ENCODE results near the gene EHMT1. TPM values are rescaled to one million over a fixed set of nuclear protein-coding genes. Genes with fewer than 3 reads are reported as not detected.

EHMT1 gene
- total RNA-seq, 2 experiments from 2014 or later, result 145 to 295 TPM

- no peak overlapping the region for H3K4me3 ChIP-seq (ENCODE audit: low read depth, low read length, poor library complexity, severe bottlenecking)
- intact Hi-C loops (cut with micrococcal nuclease; ENCODE audit: unreplicated experiment), result no loop called here
- no peaks in the 10 kb centered on the region for H3K4me1 ChIP-seq (ENCODE audit: insufficient read depth, low read length, poor library complexity, severe bottlenecking)
- peaks cover 97% of the 10 kb centered on the region for H3K36me3 ChIP-seq (ENCODE audit: insufficient read depth, low read length)
- TF ChIP-seq EZH2phosphoT487 (IDR thresholded peaks at IDR 0.05; ENCODE audit: borderline replicate concordance, low read depth, low read length), result no peak
- no peak for TF ChIP-seq CTCF (conservative IDR thresholded peaks at IDR 0.05; ENCODE audit: low read length)
- no peak for DNase-seq (ENCODE audit: low spot score)
- H3K9me2 ChIP-seq (ENCODE audit: insufficient read depth, low read length), result no peaks in the 10 kb centered on the region
- no peaks in the 10 kb centered on the region for H4K20me1 ChIP-seq (ENCODE audit: insufficient read depth, low read length)
- H3K79me2 ChIP-seq (ENCODE audit: insufficient read depth, low read depth, low read length), result no peaks in the 10 kb centered on the region
- no peaks in the 10 kb centered on the region for H3K9me3 ChIP-seq (ENCODE audit: low read length)
- H3K4me2 ChIP-seq (ENCODE audit: low read length), result no peak overlapping the region
- no peak overlapping the region for H2AFZ ChIP-seq (ENCODE audit: low read length)
- CTCF ChIA-PET (ENCODE audit: unreplicated experiment), result no interaction called here
- BruUV-seq (replicated peaks), result no TSS peak
- POLR2A ChIA-PET, result no interaction called here
- no peak overlapping the region for H3K27ac ChIP-seq (ENCODE audit: low read depth, low read length, poor library complexity, severe bottlenecking)
Observed at GRCh38 chr9:137832830-137833590, 214.2 kb downstream of the EHMT1 start.

- H3K27ac ChIP-seq (ENCODE audit: low read depth, low read length, poor library complexity, severe bottlenecking), result no peak overlapping the region
- no peaks in the 10 kb centered on the region for H3K9me3 ChIP-seq (ENCODE audit: low read length)
- POLR2A ChIA-PET, result no interaction called here
- BruUV-seq (replicated peaks), result no TSS peak
- CTCF ChIA-PET (ENCODE audit: unreplicated experiment), result no interaction called here
- H2AFZ ChIP-seq (ENCODE audit: low read length), result no peak overlapping the region
- no peak overlapping the region for H3K4me2 ChIP-seq (ENCODE audit: low read length)
- TF ChIP-seq EZH2phosphoT487 (IDR thresholded peaks at IDR 0.05; ENCODE audit: borderline replicate concordance, low read depth, low read length) (no peak), CTCF (conservative IDR thresholded peaks at IDR 0.05; ENCODE audit: low read length) (no peak)
- no peak for DNase-seq (ENCODE audit: low spot score)
- H3K79me2 ChIP-seq (ENCODE audit: insufficient read depth, low read depth, low read length), result no peaks in the 10 kb centered on the region
- H3K4me1 ChIP-seq (ENCODE audit: insufficient read depth, low read length, poor library complexity, severe bottlenecking), result no peaks in the 10 kb centered on the region
- H4K20me1 ChIP-seq (ENCODE audit: insufficient read depth, low read length), result no peaks in the 10 kb centered on the region
- no peaks in the 10 kb centered on the region for H3K9me2 ChIP-seq (ENCODE audit: insufficient read depth, low read length)
- H3K36me3 ChIP-seq (ENCODE audit: insufficient read depth, low read length), result peaks cover 95% of the 10 kb centered on the region
- H3K4me3 ChIP-seq (ENCODE audit: low read depth, low read length, poor library complexity, severe bottlenecking), result no peak overlapping the region
- intact Hi-C loops (cut with micrococcal nuclease; ENCODE audit: unreplicated experiment), result no loop called here
Observed at GRCh38 chr9:137833721-137834613, 215.2 kb downstream of the EHMT1 start.
